NCI-H226 (cell line): ENCODE results near the gene METTL4.
"Not testable (repeated sequence)": the region's sequence is repeated elsewhere in the genome, so short reads cannot be mapped to it uniquely, and the experiment has no call there.

Experiments
- DNase-seq: peaks from one replicate; pipeline ENCODE4 v3.0.0-alpha.2; 2015

The METTL4 gene

DNA sequence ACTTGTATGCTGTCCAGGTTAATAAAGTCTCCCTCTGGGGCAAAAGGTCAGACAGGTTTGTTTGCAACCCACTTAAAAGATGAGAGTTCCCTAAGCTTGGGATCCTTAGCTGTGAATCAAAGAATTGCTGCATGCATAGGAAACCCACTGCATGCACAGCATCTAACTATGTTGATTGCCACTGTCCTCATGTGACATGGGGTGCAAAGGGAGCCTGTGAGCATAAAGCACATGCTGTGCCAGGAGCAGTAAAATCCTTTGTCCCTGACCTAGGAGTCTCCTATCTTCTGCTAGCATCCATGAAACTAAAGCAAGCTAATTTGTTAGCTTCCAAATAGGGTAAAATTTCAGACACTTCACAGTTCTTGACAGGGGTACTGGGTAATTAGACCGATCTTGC lies 13.8 kb downstream of the METTL4 start:
- DNase-seq = no peak

DNA sequence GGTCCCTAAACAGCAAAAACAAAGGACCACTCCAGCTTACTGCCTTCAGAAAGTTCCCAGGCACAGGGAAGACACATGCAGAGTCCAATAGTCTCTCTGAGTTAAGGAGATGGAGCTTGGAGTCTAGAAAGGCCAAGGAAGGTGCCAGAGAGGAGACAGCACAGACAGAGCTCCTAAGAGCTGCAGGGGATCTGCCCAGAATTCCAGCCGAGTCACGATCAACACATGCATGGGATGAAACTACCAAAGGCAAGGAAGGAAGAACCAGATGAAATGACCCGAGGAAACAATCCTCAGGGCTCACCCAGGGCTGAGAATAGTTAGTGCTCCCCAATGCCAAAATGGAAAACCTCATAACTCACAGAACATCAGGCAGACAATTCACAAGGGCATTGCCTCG lies 15.4 kb downstream of the METTL4 start:
- DNase-seq = no peak

DNA sequence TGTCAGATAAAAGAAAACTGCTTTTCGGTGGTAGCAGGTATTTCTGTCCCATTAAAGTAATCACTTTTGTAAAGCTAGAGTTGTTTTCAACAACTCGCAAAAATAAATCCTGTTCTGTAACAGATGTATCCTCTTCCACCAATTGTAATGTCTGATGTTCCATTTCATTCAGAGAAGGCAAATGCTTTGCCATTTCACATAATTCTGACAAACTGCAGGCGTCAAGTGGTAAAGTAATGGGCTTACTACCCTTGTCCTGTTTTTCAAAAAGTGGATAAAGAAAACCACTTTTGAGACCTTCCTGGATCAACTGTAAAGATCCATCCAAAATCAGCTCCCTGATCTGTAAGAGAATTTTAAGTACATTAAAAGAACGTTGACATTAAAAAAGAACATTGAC lies 16.6 kb downstream of the METTL4 start:
- no peak for DNase-seq

DNA sequence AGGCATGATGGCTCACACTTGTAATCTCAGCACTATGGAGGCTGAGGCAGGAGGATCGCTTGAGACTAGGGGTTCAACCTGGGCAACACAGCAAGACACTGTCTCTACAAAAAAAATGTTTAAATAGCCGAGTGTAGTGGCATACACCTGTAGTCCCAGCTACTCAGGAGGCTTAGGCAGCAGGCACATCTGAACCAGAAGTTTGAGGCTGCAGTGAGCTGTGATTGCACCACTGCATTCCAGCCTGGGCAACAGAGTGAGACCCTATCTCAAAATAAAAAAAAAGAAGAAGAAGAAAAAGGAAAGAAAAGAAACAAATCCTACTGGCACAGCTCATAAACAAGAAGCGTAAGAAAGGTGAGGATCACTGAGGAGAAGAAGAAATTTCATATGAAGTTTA lies 19.9 kb downstream of the METTL4 start:
- DNase-seq = no peak

DNA sequence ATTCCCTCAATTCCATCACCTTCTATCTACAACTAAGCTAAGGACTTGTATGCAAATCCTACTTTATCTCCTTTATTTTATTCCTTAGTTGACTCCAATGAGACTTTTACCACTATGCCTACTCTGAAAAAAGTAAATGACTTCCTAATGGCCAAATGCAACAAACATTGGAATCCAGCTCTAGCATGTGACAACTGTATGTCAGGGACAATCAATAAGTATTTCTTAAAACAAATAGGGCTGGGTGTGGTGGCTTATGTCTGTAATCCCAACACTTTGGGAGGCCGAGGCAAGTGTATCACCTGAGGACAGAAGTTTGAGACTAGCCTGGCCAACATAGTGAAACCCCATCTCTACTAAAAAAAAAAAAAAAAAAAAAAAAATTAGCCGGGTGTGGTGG lies 21.8 kb downstream of the METTL4 start:
- DNase-seq = no peak

DNA sequence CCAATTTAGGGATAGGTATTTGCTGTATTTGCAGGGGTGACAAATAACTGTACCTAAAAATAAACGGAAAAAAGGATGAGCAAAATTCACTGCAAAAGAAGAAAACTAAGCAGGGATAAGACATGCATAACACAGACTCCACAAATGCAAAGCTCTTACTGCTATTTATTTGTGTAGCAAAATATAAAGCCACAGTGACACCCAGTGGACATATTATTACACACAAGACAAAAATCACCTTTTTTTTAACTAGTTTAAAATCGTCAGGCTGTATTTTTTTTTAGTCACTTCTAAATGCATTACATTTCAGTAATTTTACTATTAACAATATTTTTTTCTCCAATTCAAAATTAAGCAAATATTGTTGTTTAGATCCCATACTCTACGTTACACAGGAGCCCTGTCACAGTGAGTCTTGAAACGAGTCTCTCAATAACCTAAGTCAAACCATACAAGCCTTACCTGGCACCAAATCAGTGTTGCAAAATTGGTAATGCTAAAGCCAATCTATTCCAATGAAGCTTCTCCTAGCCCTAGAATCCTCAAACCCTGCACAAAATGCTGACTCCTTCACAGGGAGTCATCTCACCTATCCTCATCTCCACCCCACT lies 23.7 kb downstream of the METTL4 start:
- DNase-seq = no peak

DNA sequence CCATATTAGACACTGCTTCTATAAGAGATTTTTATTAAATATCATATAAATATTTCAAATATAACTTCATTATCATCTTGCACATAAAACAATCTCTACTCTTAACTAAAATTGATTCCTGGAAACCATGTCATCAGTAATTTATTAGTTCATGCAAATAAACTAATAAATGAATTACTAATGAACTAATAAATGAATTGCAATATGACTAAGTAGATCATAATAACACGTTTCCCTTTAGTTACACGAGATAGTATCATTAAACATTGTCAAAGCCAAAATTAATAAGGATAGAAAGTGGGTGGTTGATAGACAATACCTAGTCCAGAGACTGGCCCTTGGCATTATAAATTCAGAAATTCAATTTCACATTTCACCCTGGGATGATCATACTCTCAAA lies 26.1 kb downstream of the METTL4 start:
- no peak for DNase-seq

DNA sequence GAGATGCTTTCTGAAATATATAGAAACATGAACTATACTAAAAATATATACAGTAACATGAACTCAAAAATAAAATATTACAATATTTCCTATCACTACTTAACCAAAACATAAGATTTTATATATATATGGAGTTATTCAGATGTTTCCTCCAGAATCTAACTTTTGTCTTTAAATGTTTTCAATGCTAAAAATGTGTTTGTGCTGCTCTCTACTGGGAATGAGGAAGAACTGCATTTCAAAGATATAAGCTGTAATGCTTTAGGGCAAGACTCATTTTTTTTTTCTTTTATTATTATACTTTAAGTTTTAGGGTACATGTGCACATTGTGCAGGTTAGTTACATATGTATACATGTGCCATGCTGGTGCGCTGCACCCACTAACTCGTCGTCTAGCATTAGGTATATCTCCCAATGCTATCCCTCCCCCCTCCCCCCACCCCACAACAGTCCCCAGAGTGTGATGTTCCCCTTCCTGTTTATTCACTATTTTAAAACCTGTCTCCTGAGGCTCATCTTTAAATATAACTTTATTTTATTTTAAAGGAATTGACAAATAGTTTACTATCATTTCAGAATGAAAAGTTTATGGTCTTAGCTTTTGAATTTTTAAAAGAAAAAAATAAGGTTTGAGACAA lies 29.3 kb downstream of the METTL4 start:
- DNase-seq = not testable (repeated sequence)

DNA sequence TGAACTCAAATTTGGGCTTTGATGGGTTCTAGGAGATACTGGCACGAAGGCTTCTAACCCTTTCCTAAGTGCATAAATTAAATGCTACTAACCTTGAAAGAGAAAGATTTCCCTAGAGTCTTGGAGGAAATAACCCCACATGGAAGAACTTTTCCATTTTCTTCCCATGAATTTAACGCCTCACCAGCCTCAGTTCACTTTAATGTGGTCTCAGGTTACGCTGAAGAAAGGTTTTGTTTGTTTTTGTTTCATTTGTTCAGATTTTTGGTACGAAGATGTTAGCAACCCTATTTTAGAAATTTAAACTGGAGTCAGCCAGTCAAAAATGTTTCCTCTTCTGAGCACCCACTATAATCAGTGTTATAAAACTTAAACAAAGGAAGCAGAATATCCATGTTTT lies 30.7 kb downstream of the METTL4 start:
- DNase-seq = no peak

DNA sequence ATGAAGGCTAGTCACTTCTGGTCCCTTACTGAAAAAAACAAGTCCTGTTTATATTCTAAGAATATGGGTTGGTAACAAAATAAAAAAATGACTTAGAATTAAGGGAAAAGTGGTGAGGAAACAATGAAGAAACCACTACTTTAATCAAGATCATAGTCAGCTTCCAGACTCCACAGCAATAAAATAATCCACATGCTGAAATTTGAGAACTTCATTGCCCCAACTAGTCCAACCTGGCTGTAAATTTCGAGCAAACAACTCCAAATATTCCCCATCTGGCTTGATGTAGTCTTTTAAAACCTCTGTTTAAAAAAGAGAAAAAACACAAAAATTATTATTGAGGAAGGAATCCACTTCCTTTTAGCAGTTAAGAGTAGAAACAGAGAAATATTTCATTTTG lies 32.5 kb downstream of the METTL4 start:
- DNase-seq = no peak

DNA sequence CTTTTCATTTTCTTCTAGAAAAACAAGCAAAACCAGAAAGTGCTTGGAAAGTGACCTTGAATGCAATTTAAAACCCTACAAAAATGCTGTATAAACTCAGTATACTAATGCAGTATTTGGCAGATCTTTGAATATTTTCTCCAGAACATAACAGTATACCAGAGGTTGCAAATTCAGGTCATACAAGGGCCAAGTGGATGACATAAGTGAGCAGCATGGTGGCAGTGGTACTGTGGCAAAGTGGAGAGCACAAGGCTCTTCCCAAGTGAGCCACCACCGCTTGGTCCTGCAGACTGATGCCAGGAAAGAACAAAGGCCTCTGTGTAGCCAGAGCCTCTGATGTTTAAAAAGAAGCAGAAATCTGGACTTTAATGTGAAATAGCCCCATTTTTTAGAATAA lies 33.1 kb downstream of the METTL4 start:
- DNase-seq = no peak

DNA sequence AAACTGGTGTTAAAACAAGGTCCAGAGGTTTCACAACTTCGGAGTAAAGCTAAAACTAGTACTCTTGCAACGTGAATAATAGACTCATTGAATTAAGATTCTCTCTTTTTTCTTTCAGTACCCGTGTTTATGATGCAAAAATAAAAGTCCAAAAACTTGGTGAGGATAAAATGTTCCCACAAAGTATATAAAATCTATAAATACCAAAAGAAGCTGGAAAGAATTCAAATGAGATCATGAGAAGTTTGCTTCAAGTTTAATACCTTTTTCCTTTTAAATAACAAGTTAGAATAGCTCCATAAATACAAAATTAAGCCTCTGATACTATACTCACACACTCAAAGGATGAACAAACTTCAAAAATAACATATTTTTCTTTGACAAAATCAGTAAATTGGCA lies 34.0 kb downstream of the METTL4 start:
- DNase-seq = no peak

DNA sequence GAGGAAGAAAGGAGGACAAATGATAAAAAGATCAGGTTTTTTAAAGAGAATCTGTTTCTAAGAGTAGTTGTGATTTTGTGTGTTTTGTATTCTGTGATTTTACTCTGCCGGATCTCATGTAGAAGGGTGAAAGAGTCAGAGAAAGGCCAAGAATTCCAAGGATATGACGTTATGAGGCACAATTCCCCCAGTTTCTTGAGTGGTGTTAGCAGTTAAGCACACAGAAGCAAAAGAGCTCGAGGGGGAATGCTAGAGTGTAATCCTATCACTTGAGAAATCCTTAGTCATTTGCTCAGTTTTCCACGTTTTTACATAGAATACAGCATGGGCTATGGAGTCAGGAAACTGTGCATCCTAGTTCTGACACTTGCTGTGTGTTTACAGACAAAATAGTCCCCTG lies 34.8 kb downstream of the METTL4 start:
- peak; percentile 89 for DNase-seq

DNA sequence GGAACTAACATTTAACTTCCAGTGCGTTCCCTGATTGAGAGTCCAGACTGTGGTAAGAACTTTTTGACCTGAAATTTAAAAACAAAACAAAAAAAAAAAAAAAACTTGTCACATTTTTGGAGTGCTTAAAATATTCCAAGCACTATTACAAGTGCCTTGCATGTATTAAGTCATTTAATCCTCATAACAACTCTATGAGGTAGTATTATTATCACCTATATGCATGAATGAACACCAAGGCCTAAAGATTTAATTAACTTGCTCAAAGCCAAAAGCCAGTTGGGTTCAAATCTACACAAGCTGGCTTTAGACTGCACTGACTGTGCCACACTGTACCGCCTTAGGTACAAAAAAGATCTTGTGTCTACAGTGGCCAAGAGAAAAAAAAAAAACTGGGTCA lies 35.2 kb downstream of the METTL4 start:
- no peak for DNase-seq

DNA sequence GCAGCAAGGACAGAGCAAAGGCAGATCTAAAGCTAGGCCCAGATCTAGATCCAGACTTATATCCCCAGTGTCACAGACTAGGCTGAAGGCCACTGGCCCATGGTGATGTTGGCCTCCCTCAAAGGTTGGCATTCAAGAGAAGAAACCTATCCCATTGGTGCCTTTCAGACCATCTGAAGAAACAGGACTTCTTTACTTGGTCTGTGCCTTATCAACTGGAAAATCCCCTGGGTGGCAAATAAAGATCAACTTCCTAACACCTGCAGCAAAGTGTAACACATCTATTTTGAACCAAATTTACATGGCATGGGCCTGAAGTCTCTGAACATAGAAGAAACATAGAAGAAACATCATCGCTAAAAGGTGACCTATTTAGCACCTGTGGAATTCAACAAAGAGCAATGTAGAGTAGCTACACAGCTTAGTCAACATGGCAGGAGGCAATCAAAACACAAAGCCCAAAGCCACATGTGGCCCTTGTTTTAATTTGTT lies 35.8 kb downstream of the METTL4 start:
- no peak for DNase-seq

DNA sequence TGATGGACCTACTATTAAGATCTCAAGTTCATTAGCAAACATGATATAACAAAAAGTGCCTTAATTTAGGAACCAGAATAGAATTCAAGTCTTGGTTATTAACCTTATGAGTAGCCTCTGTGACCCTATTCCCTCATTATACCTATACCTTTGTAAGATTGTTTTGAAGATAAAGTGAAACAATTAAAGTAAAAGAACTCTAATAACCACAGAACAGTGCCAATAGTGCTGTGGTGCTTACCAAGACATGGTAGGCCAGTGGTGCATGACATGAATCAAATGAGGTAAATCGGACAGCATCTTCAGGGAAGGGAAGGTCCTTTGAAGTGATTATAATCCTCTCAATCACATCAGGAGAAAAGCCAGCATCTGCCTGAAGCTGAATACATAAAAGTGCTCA lies 36.4 kb downstream of the METTL4 start:
- no peak for DNase-seq

DNA sequence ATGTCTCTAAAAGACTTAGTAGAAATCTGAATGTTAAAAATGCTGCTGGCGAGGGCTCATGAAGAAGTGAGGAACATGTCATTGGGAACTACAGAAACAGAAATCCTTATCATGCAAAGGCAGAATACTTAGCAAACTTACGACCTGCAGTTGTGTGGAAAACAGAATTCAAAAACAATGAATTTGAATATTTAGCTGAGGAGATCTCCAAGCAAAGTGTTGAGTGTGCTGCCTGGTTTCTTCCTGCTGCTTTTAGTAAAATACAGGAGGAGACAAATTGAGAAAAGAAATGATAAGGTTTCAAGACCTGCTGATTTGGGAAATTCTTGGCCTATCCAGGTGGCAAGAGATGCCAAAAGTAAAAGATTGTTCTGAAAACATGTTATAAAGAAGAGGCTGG lies 38.5 kb downstream of the METTL4 start:
- no peak for DNase-seq

DNA sequence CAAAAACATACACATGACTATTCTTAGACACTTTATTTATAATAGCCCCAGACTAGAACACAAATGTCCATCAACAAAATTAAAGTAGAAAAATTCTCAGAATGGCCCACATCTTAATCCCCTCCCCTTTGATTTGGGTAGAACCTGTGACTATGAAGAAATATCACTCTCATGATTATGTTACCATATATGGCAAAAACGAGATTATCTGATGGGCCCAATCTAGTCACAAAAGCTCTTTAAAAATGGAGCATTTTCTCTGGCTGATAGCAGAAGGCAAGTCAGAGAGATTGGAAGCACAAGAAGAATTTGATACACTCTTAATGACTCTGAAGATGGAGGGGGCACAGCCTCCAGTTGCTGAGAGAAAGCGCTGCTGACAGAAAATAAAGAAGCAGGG lies 39.6 kb downstream of the METTL4 start:
- DNase-seq = no peak

DNA sequence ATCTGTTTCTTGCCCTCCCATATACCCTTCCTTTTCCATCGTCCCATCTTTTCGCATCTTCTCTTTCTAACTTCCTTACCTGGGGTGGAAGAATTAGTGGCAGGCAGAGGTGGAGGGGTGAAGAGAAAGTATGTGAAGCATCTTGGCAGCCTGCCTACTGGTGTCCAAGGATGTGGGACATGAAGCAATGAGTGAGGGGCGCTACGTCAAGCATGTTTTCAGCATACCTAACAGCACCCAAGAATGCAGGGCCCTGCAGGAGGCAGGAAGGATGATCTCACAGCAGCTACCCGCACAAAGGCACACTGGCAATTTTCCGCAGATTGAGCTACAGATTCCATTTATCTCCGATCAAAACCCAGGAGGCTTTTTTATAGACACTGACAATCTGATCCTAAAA lies 42.2 kb downstream of the METTL4 start:
- DNase-seq = peak; percentile 98

DNA sequence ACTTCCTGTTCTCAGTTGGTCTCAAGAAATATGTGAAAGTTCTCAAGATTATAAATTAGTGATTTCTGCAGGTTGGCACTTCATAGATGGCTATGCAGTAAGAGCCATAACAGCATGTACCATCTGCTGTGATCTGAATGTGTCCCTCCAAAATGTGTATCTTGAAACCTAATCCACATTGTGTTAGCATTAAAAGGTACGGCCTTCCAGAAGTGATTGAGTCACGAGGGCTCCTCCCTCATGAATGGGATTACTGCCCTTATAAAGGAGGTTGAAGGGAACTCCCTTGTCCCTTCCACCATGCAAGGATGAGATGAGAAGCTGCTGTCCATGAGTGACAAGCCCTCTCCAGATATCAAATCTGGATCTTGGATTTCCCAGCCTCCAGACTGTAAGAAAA lies 45.0 kb downstream of the METTL4 start:
- DNase-seq = no peak

DNA sequence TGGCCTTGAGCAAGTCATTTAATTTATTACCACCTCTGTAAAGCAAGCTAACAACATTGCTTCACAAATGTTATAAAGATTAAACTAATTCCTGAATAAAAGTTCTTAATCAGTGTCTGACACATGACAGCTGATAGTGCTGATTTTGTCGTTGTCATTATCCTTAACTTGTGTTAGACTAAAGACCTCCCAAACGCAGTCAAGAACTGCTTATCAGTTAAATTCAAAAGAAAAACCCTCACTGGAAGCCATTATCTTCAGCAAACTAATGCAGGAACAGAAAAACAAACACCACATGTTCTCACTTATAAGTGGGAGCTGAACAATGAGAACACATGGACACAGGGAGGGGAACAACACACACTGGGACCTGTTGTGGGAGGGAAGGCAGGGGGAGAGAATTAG lies 46.5 kb downstream of the METTL4 start:
- DNase-seq = not testable (repeated sequence)

DNA sequence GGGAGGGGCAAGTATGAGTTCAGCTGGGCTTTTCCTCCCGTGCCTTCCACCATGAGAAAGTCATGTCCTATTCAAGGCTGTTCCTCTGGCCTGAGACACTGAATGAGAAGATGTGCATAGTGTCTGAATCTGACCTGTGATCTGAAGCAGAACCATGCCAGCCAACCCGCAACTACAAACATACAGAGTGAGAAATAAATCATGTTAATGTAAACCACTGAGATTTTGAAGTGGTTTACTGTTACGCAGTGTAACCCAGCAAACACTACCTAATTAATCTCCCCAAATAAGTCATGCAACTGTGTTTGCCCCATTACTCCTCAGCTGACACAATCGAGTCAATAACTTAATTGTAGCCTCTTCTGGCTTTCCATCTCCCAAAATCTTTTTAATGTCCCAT lies 49.2 kb downstream of the METTL4 start:
- DNase-seq = no peak

DNA sequence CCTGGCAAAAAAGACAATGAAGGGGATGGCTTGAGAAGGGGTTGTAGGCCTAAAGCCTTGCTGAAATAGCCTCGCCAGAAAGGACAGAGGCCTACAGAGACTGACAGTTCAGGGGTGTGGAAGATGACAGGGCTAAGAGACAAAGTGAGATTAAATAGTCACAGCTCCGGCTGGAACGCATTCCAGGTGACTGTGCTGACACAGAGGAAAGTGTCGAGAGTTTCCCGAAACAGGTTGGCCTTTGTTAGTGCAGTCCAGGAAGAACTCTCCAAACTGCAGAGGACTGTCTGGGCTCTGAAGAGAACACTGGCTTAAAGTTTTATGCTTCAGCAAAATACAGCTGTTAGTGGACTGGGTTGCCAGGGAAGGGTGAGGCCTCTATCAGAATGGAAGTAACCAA lies 52.8 kb downstream of the METTL4 start:
- no peak for DNase-seq

DNA sequence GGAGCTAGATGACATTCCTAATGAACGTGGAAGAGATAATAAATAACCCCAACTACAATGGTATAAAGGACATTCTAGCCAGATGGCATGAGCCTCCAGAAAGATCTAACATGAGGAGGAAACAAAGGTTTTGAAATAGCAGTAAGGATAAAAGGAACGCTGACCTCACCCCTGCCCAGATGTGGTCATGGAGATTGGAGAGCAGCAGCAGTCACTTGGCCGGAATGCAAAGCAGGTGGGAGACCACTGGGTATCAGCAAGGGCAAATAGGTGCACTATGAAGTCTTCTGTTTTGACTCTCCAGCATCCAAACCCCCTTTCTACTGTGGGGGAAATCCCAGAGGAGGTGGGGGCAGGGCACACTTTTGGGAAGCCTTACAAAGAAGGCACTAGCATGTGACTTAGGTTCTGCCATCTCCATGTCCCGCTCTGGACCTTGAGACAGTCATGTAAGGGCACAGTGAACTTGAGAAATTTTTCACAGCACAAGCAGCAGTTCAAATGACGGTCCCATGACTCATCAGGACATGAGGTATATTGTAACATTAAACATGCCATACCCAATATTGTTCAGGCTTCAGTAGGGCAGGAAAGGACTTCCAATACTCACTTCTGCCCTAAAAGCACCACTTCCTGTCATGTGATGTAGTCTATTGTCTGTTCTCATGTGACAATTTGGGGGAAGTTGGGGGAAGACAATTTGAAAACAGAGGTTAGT lies 55.2 kb downstream of the METTL4 start:
- peak; percentile 79 for DNase-seq
